HEK293 (cell line): Measurements from ENCODE around the gene APC2.

Experiments used
- ATF2 ChIP-seq: fragments of 450-650 bp; formaldehyde crosslinking; IDR thresholded peaks from 2 replicates; pipeline ENCODE4 v1.5.1; 2016; ENCODE audit warnings: missing biosample characterization, missing genetic modification characterization, low read depth
- EGR2 ChIP-seq: fragments of 450-650 bp; formaldehyde crosslinking; IDR thresholded peaks from 2 replicates; pipeline ENCODE4 v1.5.1; 2016; ENCODE audit warnings: low read depth, missing biosample characterization, missing genetic modification characterization
- FEZF1 ChIP-seq: fragments of 450-650 bp; formaldehyde crosslinking; IDR thresholded peaks from 2 replicates; pipeline ENCODE4 v1.5.1; 2016; ENCODE audit warnings: missing biosample characterization, missing genetic modification characterization
- GLIS1 ChIP-seq: fragments of 450-650 bp; formaldehyde crosslinking; IDR thresholded peaks from 2 replicates; pipeline ENCODE4 v1.5.1; 2016; ENCODE audit warnings: missing biosample characterization, missing genetic modification characterization
- KLF1 ChIP-seq: fragments of 450-650 bp; formaldehyde crosslinking; IDR thresholded peaks from 2 replicates; pipeline ENCODE4 v1.5.1; 2016; ENCODE audit warnings: missing biosample characterization, missing genetic modification characterization
- MZF1 ChIP-seq: fragments of 450-650 bp; formaldehyde crosslinking; IDR thresholded peaks from 2 replicates; pipeline ENCODE4 v1.5.1; 2017; ENCODE audit warnings: missing biosample characterization, missing genetic modification characterization, borderline replicate concordance
- PRDM10 ChIP-seq: fragments of 450-650 bp; formaldehyde crosslinking; IDR thresholded peaks from 2 replicates; pipeline ENCODE4 v1.5.1; 2016; ENCODE audit warnings: missing biosample characterization, missing genetic modification characterization
- SETDB1 ChIP-seq: IDR thresholded peaks from one replicate; pipeline ENCODE4 v1.6.1; 2017; ENCODE audit warnings: mild to moderate bottlenecking, low read length, moderate library complexity, mixed read lengths; ENCODE audit not compliant: insufficient read length
- SP2 ChIP-seq: fragments of 450-650 bp; formaldehyde crosslinking; IDR thresholded peaks from 2 replicates; pipeline ENCODE4 v1.5.1; 2016; ENCODE audit warnings: missing biosample characterization, missing genetic modification characterization
- TSHZ1 ChIP-seq: fragments of 450-650 bp; formaldehyde crosslinking; IDR thresholded peaks from 2 replicates; pipeline ENCODE4 v1.5.1; 2016; ENCODE audit warnings: missing biosample characterization, missing genetic modification characterization, borderline replicate concordance
- ZFP41 ChIP-seq: fragments of 450-650 bp; formaldehyde crosslinking; IDR thresholded peaks from 2 replicates; pipeline ENCODE4 v1.5.1; 2016; ENCODE audit warnings: missing biosample characterization, missing genetic modification characterization, borderline replicate concordance
- ZNF10 ChIP-seq: fragments of 450-650 bp; formaldehyde crosslinking; IDR thresholded peaks from 2 replicates; pipeline ENCODE4 v1.5.1; 2017; ENCODE audit warnings: missing biosample characterization, missing genetic modification characterization
- ZNF114 ChIP-seq: fragments of 450-650 bp; formaldehyde crosslinking; IDR thresholded peaks from 2 replicates; pipeline ENCODE4 v1.5.0; 2017; ENCODE audit warnings: missing biosample characterization, missing genetic modification characterization
- ZNF157 ChIP-seq: fragments of 450-650 bp; formaldehyde crosslinking; IDR thresholded peaks from 2 replicates; pipeline ENCODE4 v1.5.1; 2016; ENCODE audit warnings: missing biosample characterization, missing genetic modification characterization
- ZNF26 ChIP-seq: fragments of 450-650 bp; formaldehyde crosslinking; IDR thresholded peaks from 2 replicates; pipeline ENCODE4 v1.5.1; 2016; ENCODE audit warnings: missing biosample characterization, missing genetic modification characterization
- ZNF292 ChIP-seq: fragments of 450-650 bp; formaldehyde crosslinking; IDR thresholded peaks from 2 replicates; pipeline ENCODE4 v1.5.1; 2016; ENCODE audit warnings: low read depth, missing biosample characterization, missing genetic modification characterization, borderline replicate concordance
- ZNF37A ChIP-seq: fragments of 450-650 bp; IDR thresholded peaks from 2 replicates; pipeline ENCODE4 v1.5.1; 2018; ENCODE audit warnings: missing biosample characterization, missing genetic modification characterization
- ZNF398 ChIP-seq: fragments of 450-650 bp; formaldehyde crosslinking; IDR thresholded peaks from 2 replicates; pipeline ENCODE4 v1.5.1; 2017; ENCODE audit warnings: missing biosample characterization, missing genetic modification characterization
- ZNF555 ChIP-seq: fragments of 450-650 bp; formaldehyde crosslinking; conservative IDR thresholded peaks from 2 replicates; pipeline ENCODE4 v1.5.1; 2017; ENCODE audit warnings: missing biosample characterization, mild to moderate bottlenecking, missing genetic modification characterization, inconsistent platforms
- ZNF560 ChIP-seq: fragments of 450-650 bp; formaldehyde crosslinking; IDR thresholded peaks from 2 replicates; pipeline ENCODE4 v1.5.1; 2017; ENCODE audit warnings: missing biosample characterization, missing genetic modification characterization, borderline replicate concordance
- ZNF621 ChIP-seq: fragments of 450-650 bp; formaldehyde crosslinking; IDR thresholded peaks from 2 replicates; pipeline ENCODE4 v1.5.1; 2017; ENCODE audit warnings: missing biosample characterization, missing genetic modification characterization
- ZNF692 ChIP-seq: fragments of 450-650 bp; formaldehyde crosslinking; IDR thresholded peaks from 2 replicates; pipeline ENCODE4 v1.5.1; 2016; ENCODE audit warnings: missing biosample characterization, missing genetic modification characterization
- ZNF701 ChIP-seq: fragments of 450-650 bp; formaldehyde crosslinking; IDR thresholded peaks from 2 replicates; pipeline ENCODE4 v1.5.1; 2016; ENCODE audit warnings: missing biosample characterization, missing genetic modification characterization
- ZNF747 ChIP-seq: fragments of 450-650 bp; formaldehyde crosslinking; IDR thresholded peaks from 2 replicates; pipeline ENCODE4 v1.5.1; 2016; ENCODE audit warnings: missing biosample characterization, missing genetic modification characterization
- ZNF792 ChIP-seq: fragments of 450-650 bp; formaldehyde crosslinking; IDR thresholded peaks from 2 replicates; pipeline ENCODE4 v1.5.1; 2016; ENCODE audit warnings: missing biosample characterization, missing genetic modification characterization

Gene APC2

GRCh38 chr19:1512671-1513498, 63.0 kb downstream of the APC2 start, which contains the start of gene ADAMTSL5 (continued):
- TF ChIP-seq ZNF114 (tag by site-specific recombination) (no peak), MZF1 (no peak), ZNF398 (tag by site-specific recombination) (no peak), SP2 (tag by site-specific recombination) (no peak; the same call in 1 of the 2 replicates), ZNF26 (tag by site-specific recombination) (no peak), EGR2 (tag by site-specific recombination) (no peak; the same call in 1 of the 2 replicates), ZNF747 (tag by site-specific recombination) (no peak), ZNF701 (no peak), ZNF292 (no peak), ZNF692 (tag by site-specific recombination) (no peak), ZNF560 (tag by site-specific recombination) (no peak), FEZF1 (tag by site-specific recombination) (no peak), ZNF555 (no peak), PRDM10 (tag by site-specific recombination) (no peak), GLIS1 (tag by site-specific recombination) (no peak), ZFP41 (tag by site-specific recombination) (no peak), ZNF621 (no peak), SETDB1 (no peak), KLF1 (peak; percentile 21; the same call in 1 of the 2 replicates), ZNF157 (no peak), ATF2 (tag by site-specific recombination) (no peak), TSHZ1 (tag by site-specific recombination) (no peak), ZNF792 (no peak), ZNF10 (tag by site-specific recombination) (no peak), ZNF37A (tag by site-specific recombination) (no peak)
